OCI-LY7 (cell line): ENCODE results near the gene DRAM1. TPM values are rescaled to one million over a fixed set of nuclear protein-coding genes. Genes with fewer than 3 reads are reported as not detected.
"Not testable (repeated sequence)": the region's sequence is repeated elsewhere in the genome, so short reads cannot be mapped to it uniquely, and the experiment has no call there.

ENCODE experiments used
- BruUV-seq: library from RNA; stranded (reverse); fragments of 400-500 nt; replicated peaks from 2 replicates; lab custom pipeline; 2021; lab: Mats Ljungman, UMichigan
- CTCF ChIA-PET: fragments of 300-600 bp; sonication (Branson Sonifier 250); formaldehyde crosslinking; loops from one replicate; lab custom pipeline; 2022; ENCODE audit warnings: antibody characterized with exemption; ENCODE audit not compliant: unreplicated experiment; lab: Charles Lee
- POLR2A ChIA-PET: fragments of 300-600 bp; sonication (Branson Sonifier 250); formaldehyde crosslinking; loops from one replicate; lab custom pipeline; 2022; ENCODE audit warnings: antibody characterized with exemption; lab: Charles Lee
- DNase-seq: peaks from one replicate; pipeline ENCODE4 v3.0.0-alpha.2; 2015; ENCODE audit warnings: low spot score
- H2AFZ ChIP-seq: fragments of 200-600 bp; sonication (generic), shearing (Covaris generic); 2 replicates; pipeline ENCODE4 v1.6.1; 2014; ENCODE audit warnings: mild to moderate bottlenecking, antibody characterized with exemption, low read length, moderate library complexity
- H3K27ac ChIP-seq: fragments of 200-600 bp; sonication (generic); 2 replicates; pipeline ENCODE4 v1.5.1; 2014; ENCODE audit warnings: mixed run types, low read depth, mild to moderate bottlenecking, moderate library complexity, low read length, inconsistent platforms; ENCODE audit not compliant: poor library complexity, severe bottlenecking
- H3K36me3 ChIP-seq: fragments of 200-600 bp; sonication (generic); 2 replicates; pipeline ENCODE4 v1.6.1; 2014; ENCODE audit warnings: mild to moderate bottlenecking, antibody characterized with exemption, low read length, moderate library complexity, mixed read lengths; ENCODE audit not compliant: insufficient read depth
- H3K4me1 ChIP-seq: fragments of 200-600 bp; sonication (generic); 2 replicates; pipeline ENCODE4 v1.5.1; 2014; ENCODE audit warnings: mild to moderate bottlenecking, low read length; ENCODE audit not compliant: insufficient read depth, poor library complexity, severe bottlenecking
- H3K4me2 ChIP-seq: fragments of 200-600 bp; sonication (generic); 2 replicates; pipeline ENCODE4 v1.6.1; 2014; ENCODE audit warnings: mild to moderate bottlenecking, low read length
- H3K4me3 ChIP-seq: fragments of 200-600 bp; sonication (generic); 2 replicates; pipeline ENCODE4 v1.5.1; 2014; ENCODE audit warnings: mild to moderate bottlenecking, low read depth, low read length; ENCODE audit not compliant: poor library complexity, severe bottlenecking
- H3K79me2 ChIP-seq: fragments of 200-600 bp; sonication (generic); 2 replicates; pipeline ENCODE4 v1.6.1; 2016; ENCODE audit warnings: low read depth, mild to moderate bottlenecking, low read length, moderate library complexity, mixed read lengths; ENCODE audit not compliant: insufficient read depth
- H3K9me2 ChIP-seq: fragments of 200-600 bp; sonication (generic); 2 replicates; pipeline ENCODE4 v1.6.1; 2016; ENCODE audit warnings: mild to moderate bottlenecking, low read length, mixed read lengths; ENCODE audit not compliant: insufficient read depth
- H3K9me3 ChIP-seq: fragments of 200-600 bp; sonication (generic); 2 replicates; pipeline ENCODE4 v1.6.1; 2014; ENCODE audit warnings: mild to moderate bottlenecking, mixed run types, low read length, mixed read lengths
- H4K20me1 ChIP-seq: fragments of 200-600 bp; sonication (generic); 2 replicates; pipeline ENCODE4 v1.6.1; 2014; ENCODE audit warnings: mild to moderate bottlenecking, antibody characterized with exemption, low read length, moderate library complexity, mixed read lengths; ENCODE audit not compliant: insufficient read depth
- EZH2phosphoT487 ChIP-seq: fragments of 200-600 bp; sonication (generic); IDR thresholded peaks from 2 replicates; pipeline ENCODE4 v1.6.1; 2018; ENCODE audit warnings: low read depth, borderline replicate concordance, mild to moderate bottlenecking, mixed run types, antibody characterized with exemption, low read length, moderate library complexity, mixed read lengths
- intact Hi-C: fragments of 100-400 bp; cut with micrococcal nuclease; formaldehyde crosslinking; loops from one replicate; pipeline ENCODE4 v1.10.0; 2022; ENCODE audit not compliant: unreplicated experiment
- total RNA-seq, 2 experiments: library from RNA; depleted of rRNA in 1 of 2; stranded (reverse); fragments of >200 nt in 1 of 2; shearing (Covaris generic) in 1 of 2; gene quantifications; 2 replicates each; pipeline ENCODE4 v1.2.3, GENCODE V29; 2014 to 2022
- TF ChIP-seq, protein P1 (sequence below): fragments of 200-600 bp; sonication (generic); conservative IDR thresholded peaks from 2 replicates; pipeline ENCODE4 v1.5.1; 2014; ENCODE audit warnings: mild to moderate bottlenecking, antibody characterized with exemption, low read length, moderate library complexity, mixed read lengths

Gene DRAM1
- total RNA-seq, 2 experiments from 2014 or later, result not detected

DNA sequence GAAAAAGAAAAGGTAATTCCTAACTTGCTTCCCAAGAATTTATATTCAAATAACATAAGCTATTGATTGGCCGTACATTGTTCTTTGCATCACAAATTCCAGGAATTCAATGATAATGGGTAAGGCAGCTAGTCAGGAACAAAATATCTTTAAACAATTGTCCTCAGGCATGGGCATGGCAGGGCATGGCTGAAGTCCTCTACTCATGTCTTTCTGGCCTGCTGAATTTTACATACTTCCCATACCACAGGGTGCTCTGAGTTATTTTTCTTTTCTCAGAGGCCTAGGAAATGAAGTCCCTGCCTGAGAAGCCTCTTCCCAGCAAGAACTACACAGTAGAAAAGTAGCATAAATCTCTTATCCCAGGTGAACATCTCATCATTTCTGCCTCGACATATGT is 15.1 kb upstream of the DRAM1 start:
- H3K36me3 ChIP-seq, result no peaks in the 10 kb centered on the region
- no peak overlapping the region for H2AFZ ChIP-seq
- TF ChIP-seq EZH2phosphoT487, result no peak
- TF ChIP-seq, protein P1, sequence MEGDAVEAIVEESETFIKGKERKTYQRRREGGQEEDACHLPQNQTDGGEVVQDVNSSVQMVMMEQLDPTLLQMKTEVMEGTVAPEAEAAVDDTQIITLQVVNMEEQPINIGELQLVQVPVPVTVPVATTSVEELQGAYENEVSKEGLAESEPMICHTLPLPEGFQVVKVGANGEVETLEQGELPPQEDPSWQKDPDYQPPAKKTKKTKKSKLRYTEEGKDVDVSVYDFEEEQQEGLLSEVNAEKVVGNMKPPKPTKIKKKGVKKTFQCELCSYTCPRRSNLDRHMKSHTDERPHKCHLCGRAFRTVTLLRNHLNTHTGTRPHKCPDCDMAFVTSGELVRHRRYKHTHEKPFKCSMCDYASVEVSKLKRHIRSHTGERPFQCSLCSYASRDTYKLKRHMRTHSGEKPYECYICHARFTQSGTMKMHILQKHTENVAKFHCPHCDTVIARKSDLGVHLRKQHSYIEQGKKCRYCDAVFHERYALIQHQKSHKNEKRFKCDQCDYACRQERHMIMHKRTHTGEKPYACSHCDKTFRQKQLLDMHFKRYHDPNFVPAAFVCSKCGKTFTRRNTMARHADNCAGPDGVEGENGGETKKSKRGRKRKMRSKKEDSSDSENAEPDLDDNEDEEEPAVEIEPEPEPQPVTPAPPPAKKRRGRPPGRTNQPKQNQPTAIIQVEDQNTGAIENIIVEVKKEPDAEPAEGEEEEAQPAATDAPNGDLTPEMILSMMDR, result no peak
- H4K20me1 ChIP-seq, result no peaks in the 10 kb centered on the region
- no peaks in the 10 kb centered on the region for H3K79me2 ChIP-seq
- H3K4me1 ChIP-seq, result peaks cover 3% of the 10 kb centered on the region
- ChIA-PET POLR2A (interaction anchor here (0.6 to 0.7 kb wide), 2 partner anchors 27 to 30 kb away, joined by 3 to 7 read pairs; no protein-coding TSS in a partner anchor), CTCF (interaction anchor here (0.6 kb wide), 1 partner anchor 29 kb away, joined by 3 read pairs; no protein-coding TSS in a partner anchor)
- DNase-seq, result no peak
- no peak overlapping the region for H3K4me2 ChIP-seq
- H3K4me3 ChIP-seq, result no peak overlapping the region
- no peaks in the 10 kb centered on the region for H3K9me2 ChIP-seq
- intact Hi-C loops, result no loop called here
- no peaks in the 10 kb centered on the region for H3K9me3 ChIP-seq
- H3K27ac ChIP-seq, result no peak overlapping the region
- BruUV-seq, result no TSS peak

GRCh38 chr12:101863981-101864380 is 13.4 kb upstream of the DRAM1 start:
- no peaks in the 10 kb centered on the region for H4K20me1 ChIP-seq
- H2AFZ ChIP-seq, result no peak overlapping the region
- no peaks in the 10 kb centered on the region for H3K9me3 ChIP-seq
- H3K27ac ChIP-seq, result no peak overlapping the region
- CTCF ChIA-PET, result interaction anchor here (1.1 kb wide), 1 partner anchor 9 kb away, joined by 3 read pairs; no protein-coding TSS in a partner anchor
- no TSS peak for BruUV-seq
- no peak for DNase-seq
- POLR2A ChIA-PET, result interaction anchor here (0.6 to 0.9 kb wide), 5 partner anchors 11 to 1421 kb away, joined by 3 to 6 read pairs (median 3); no protein-coding TSS in a partner anchor
- H3K4me3 ChIP-seq, result no peak overlapping the region
- H3K9me2 ChIP-seq, result no peaks in the 10 kb centered on the region
- no peak overlapping the region for H3K4me2 ChIP-seq
- intact Hi-C loops, result no loop called here
- H3K79me2 ChIP-seq, result no peaks in the 10 kb centered on the region
- H3K36me3 ChIP-seq, result no peaks in the 10 kb centered on the region
- no peaks in the 10 kb centered on the region for H3K4me1 ChIP-seq
- no peak for TF ChIP-seq EZH2phosphoT487
- TF ChIP-seq, protein P1, result no peak

- intact Hi-C loops, result no loop called here
- no peak for DNase-seq
- Histone ChIP-seq H3K36me3 (no peaks in the 10 kb centered on the region), H3K4me3 (no peak overlapping the region), H2AFZ (no peak overlapping the region), H4K20me1 (no peaks in the 10 kb centered on the region), H3K9me3 (no peaks in the 10 kb centered on the region), H3K4me2 (no peak overlapping the region), H3K79me2 (no peaks in the 10 kb centered on the region), H3K27ac (no peak overlapping the region), H3K4me1 (no peaks in the 10 kb centered on the region), H3K9me2 (no peaks in the 10 kb centered on the region)
- no peak for TF ChIP-seq EZH2phosphoT487
- TF ChIP-seq, protein P1, result no peak
- POLR2A ChIA-PET, result interaction anchor here (1.4 kb wide), 1 partner anchor 37 kb away, joined by 4 read pairs; no protein-coding TSS in a partner anchor
- no TSS peak for BruUV-seq
- CTCF ChIA-PET, result no interaction called here
These were observed 10.6 kb upstream of the DRAM1 start for GRCh38 chr12:101866615-101867373.

GRCh38 chr12:101867619-101868018 is 9.8 kb upstream of the DRAM1 start:
- BruUV-seq, H3K9me3 ChIP-seq, H4K20me1 ChIP-seq, H3K4me2 ChIP-seq, CTCF ChIA-PET, H3K36me3 ChIP-seq, DNase-seq, H3K27ac ChIP-seq, H3K9me2 ChIP-seq, H3K79me2 ChIP-seq, H3K4me3 ChIP-seq, H3K4me1 ChIP-seq, intact Hi-C loops, H2AFZ ChIP-seq: not testable (repeated sequence)
- POLR2A ChIA-PET, result interaction anchor here (0.6 to 1.4 kb wide), 2 partner anchors 38 to 218 kb away, joined by 3 to 4 read pairs; no protein-coding TSS in a partner anchor
